Keratinocyte (primary cell): Measurements from ENCODE around the gene TRIM10. TPM values are rescaled to one million over a fixed set of nuclear protein-coding genes. Genes with fewer than 3 reads are reported as not detected.

Experiments
- DNase-seq: peaks from one replicate; pipeline ENCODE4 v3.0.0-alpha.2; 2011; ENCODE audit warnings: low read depth, missing footprints, low spot score
- FAIRE-seq: peaks from 2 replicates; lab custom pipeline; 2011; peaks lifted over from hg19 to GRCh38; lab: Jason Lieb, UNC
- H2AFZ ChIP-seq: 2 replicates; pipeline ENCODE4 v1.6.0; 2012; ENCODE audit warnings: low read length, control low read depth, inconsistent platforms; ENCODE audit not compliant: control insufficient read depth
- H3K27ac ChIP-seq: 2 replicates; pipeline ENCODE4 v1.5.1; 2011; ENCODE audit warnings: low read length; ENCODE audit not compliant: control insufficient read depth, insufficient read depth
- H3K27me3 ChIP-seq: 3 replicates; pipeline ENCODE4 v1.6.0; 2011; ENCODE audit warnings: low read length; ENCODE audit not compliant: control insufficient read depth, insufficient read depth; ENCODE audit errors: extremely low read depth
- H3K36me3 ChIP-seq, 2 experiments: 2 replicates in 1 of 2; 3 replicates in 1 of 2; pipeline ENCODE4 v1.5.1; 2011; ENCODE audit warnings: low read length in 2 of 2, mild to moderate bottlenecking in 1 of 2; ENCODE audit not compliant: control insufficient read depth in 2 of 2, insufficient read depth in 2 of 2; ENCODE audit errors: extremely low read depth in 1 of 2
- H3K4me1 ChIP-seq: 3 replicates; pipeline ENCODE4 v1.5.1; 2011; ENCODE audit warnings: low read length; ENCODE audit not compliant: control insufficient read depth, insufficient read depth; ENCODE audit errors: extremely low read depth
- H3K4me2 ChIP-seq: 3 replicates; pipeline ENCODE4 v1.6.0; 2011; ENCODE audit warnings: low read depth, low read length; ENCODE audit not compliant: control insufficient read depth, insufficient read depth; ENCODE audit errors: extremely low read depth
- H3K4me3 ChIP-seq, 3 experiments: fragments of 200-600 bp in 1 of 3; sonication (generic) in 1 of 3; 2 replicates in 2 of 3; 3 replicates in 1 of 3; pipeline ENCODE4 v1.5.1; 2011 to 2016; ENCODE audit warnings: low read length in 3 of 3, mild to moderate bottlenecking in 3 of 3, control low read depth in 2 of 3, inconsistent platforms in 1 of 3, low read depth in 1 of 3, mixed read lengths in 1 of 3, mixed run types in 1 of 3, moderate library complexity in 1 of 3; ENCODE audit not compliant: control insufficient read depth in 2 of 3, insufficient read depth in 2 of 3; ENCODE audit errors: extremely low read depth in 1 of 3
- H3K79me2 ChIP-seq: 2 replicates; pipeline ENCODE4 v1.6.0; 2012; ENCODE audit warnings: low read length; ENCODE audit not compliant: control insufficient read depth, insufficient read depth
- H3K9ac ChIP-seq: 3 replicates; pipeline ENCODE4 v1.6.0; 2011; ENCODE audit warnings: low read length; ENCODE audit not compliant: control insufficient read depth, insufficient read depth; ENCODE audit errors: extremely low read depth
- H3K9me1 ChIP-seq: 3 replicates; pipeline ENCODE4 v1.6.0; 2011; ENCODE audit warnings: low read length; ENCODE audit not compliant: control insufficient read depth, insufficient read depth; ENCODE audit errors: extremely low read depth
- H3K9me3 ChIP-seq: 2 replicates; pipeline ENCODE4 v1.5.1; 2012; ENCODE audit warnings: low read depth, low read length; ENCODE audit not compliant: control insufficient read depth
- H4K20me1 ChIP-seq: 3 replicates; pipeline ENCODE4 v1.6.0; 2011; ENCODE audit warnings: low read length; ENCODE audit not compliant: control insufficient read depth, insufficient read depth; ENCODE audit errors: extremely low read depth
- CTCF ChIP-seq, 3 experiments: IDR thresholded peaks in 1 of 3; conservative IDR thresholded peaks in 1 of 3; optimal IDR thresholded peaks in 1 of 3; 2 replicates in 2 of 3; 3 replicates in 1 of 3; pipeline versions ENCODE3 to v1.5.1; 2011; ENCODE audit warnings: low read length in 3 of 3, mild to moderate bottlenecking in 3 of 3, moderate library complexity in 2 of 3, control low read depth in 1 of 3, inconsistent platforms in 1 of 3; ENCODE audit not compliant: insufficient read depth in 2 of 3; ENCODE audit errors: extremely low read depth in 1 of 3
- EZH2 ChIP-seq: IDR thresholded peaks from one replicate; pipeline ENCODE4 v1.6.1; 2012; ENCODE audit warnings: inconsistent platforms, mild to moderate bottlenecking, low read length, moderate library complexity
- dilution Hi-C: fragments of 300-500 bp; cut with MboI; formaldehyde crosslinking; loops from one replicate; pipeline ENCODE4 v1.7.0; 2020; ENCODE audit warnings: low sequenced_read_pairs; ENCODE audit not compliant: extremely low pct_ligation_motif_present
- polyA plus RNA-seq, 5 experiments: library from polyadenylated mRNA; depleted of rRNA in 3 of 5; stranded (reverse) in 3 of 5; stranded (forward) in 1 of 5; unstranded in 1 of 5; fragments of >200 nt; gene quantifications; 1 replicate in 1 of 5; 2 replicates in 3 of 5; 3 replicates in 1 of 5; pipeline versions ENCODE4 v1.2.1 to v1.2.3, GENCODE V29; 2011 to 2012; ENCODE audit warnings: missing spikeins in 2 of 5, low read depth in 1 of 5, low replicate concordance in 1 of 5

Gene TRIM10
- polyA plus RNA-seq, 1 donor (not counting 4 experiments of a cell fraction or from before 2014, with no cell fraction given) = not detected

GRCh38 chr6:30172681-30173080 is 11.7 kb upstream of the TRIM10 start:
- Histone ChIP-seq H3K4me3 (no peak overlapping the region), H3K9me3 (no peaks in the 10 kb centered on the region), H3K27ac (no peak overlapping the region), H3K4me1 (no peaks in the 10 kb centered on the region), H3K9me1 (no peaks in the 10 kb centered on the region), H3K9ac (no peak overlapping the region), H2AFZ (no peak overlapping the region), H4K20me1 (no peaks in the 10 kb centered on the region), H3K4me2 (no peak overlapping the region), H3K36me3 (no peaks in the 10 kb centered on the region), H3K27me3 (peaks cover 54% of the 10 kb centered on the region), H3K79me2 (no peaks in the 10 kb centered on the region)
- FAIRE-seq (no peak), DNase-seq (no peak)
- dilution Hi-C loops = no loop called here
- TF ChIP-seq EZH2 (no peak), CTCF (optimal IDR thresholded peaks at IDR 0.05 in 1 of 3, IDR thresholded peaks at IDR 0.05 in 1 of 3, conservative IDR thresholded peaks at IDR 0.05 in 1 of 3; ENCODE audit: extremely low read depth in 1 of 3, insufficient read depth in 2 of 3, low read length in 3 of 3) (no peak)

GRCh38 chr6:30171677-30172471 is 10.9 kb upstream of the TRIM10 start:
- H2AFZ ChIP-seq = no peak overlapping the region
- peak; percentile 67 for TF ChIP-seq EZH2
- no peak for TF ChIP-seq CTCF (optimal IDR thresholded peaks at IDR 0.05 in 1 of 3, IDR thresholded peaks at IDR 0.05 in 1 of 3, conservative IDR thresholded peaks at IDR 0.05 in 1 of 3; ENCODE audit: extremely low read depth in 1 of 3, insufficient read depth in 2 of 3, low read length in 3 of 3)
- H3K4me2 ChIP-seq = peak overlapping the region; percentile 23
- H3K27me3 ChIP-seq = peaks cover 62% of the 10 kb centered on the region
- H3K9me3 ChIP-seq = no peaks in the 10 kb centered on the region
- FAIRE-seq = no peak
- H3K9me1 ChIP-seq = no peaks in the 10 kb centered on the region
- no peak for DNase-seq
- H3K36me3 ChIP-seq = no peaks in the 10 kb centered on the region
- H3K4me1 ChIP-seq = no peaks in the 10 kb centered on the region
- H3K79me2 ChIP-seq = no peaks in the 10 kb centered on the region
- H3K9ac ChIP-seq = no peak overlapping the region
- no peaks in the 10 kb centered on the region for H4K20me1 ChIP-seq
- H3K4me3 ChIP-seq = no peak overlapping the region
- H3K27ac ChIP-seq = no peak overlapping the region
- dilution Hi-C loops = no loop called here
